ENCODE data around the gene PPP1R2C.

PPP1R2C gene

DNA sequence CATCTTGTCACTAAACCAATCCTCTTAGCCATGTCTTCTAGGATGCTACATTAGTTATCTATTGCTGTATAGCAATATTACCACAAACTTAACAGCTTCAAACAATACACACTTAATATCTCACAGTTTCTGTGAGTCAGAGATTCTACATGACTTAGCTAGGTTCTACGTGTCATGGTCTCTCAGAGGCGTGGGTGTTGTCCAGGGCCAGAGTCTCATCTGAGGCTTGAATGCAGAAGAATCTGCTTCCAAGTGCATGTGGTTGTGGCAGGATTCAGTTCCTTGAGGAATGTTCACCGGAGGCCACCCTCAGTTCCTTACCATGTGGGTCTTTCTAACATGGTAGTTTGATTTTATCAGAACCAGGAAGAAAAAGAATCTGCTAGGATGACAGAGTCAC is 26.4 kb downstream of the PPP1R2C start:
- DNase-seq (ENCODE audit: insufficient read length, low spot score) (no peak), FAIRE-seq (no peak)

DNA sequence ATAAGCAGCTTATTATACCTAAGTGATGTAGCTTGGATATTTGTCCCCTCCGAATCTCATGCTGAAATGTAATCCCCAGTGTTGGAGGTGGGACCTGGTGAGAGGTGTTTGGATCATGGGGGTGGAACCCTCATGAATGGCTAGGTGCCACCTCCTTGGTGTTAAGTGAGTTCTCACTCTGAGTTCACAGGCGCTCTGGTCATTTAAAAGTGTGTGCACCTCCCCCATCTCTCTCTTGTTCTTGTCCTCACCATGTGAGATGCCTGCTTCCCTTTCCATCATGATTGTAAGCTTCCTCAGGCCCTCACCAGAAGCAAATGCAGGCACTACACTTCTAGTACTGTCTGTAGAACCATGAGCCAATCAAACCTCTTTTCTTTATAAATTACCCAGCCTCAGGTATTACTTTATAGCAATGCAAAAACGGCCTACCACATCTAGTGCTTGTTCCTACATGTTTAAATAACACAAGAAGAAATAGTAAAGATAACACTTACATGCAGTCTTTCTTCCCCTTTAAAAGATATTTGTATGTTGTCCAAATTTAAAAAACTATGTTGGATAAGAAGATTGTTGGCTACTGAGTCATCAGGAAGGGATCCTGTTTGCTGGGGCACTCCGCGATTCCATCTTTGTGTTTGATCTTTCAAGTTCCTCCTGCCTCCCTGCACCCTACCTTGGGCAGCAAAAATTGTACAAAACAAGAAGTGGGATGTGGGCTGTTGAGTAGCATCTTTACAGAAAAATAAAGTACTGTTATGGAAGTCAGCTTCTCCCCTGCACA is 29.7 kb downstream of the PPP1R2C start:
- FAIRE-seq (no peak), DNase-seq (ENCODE audit: insufficient read length, low spot score) (no peak)

DNA sequence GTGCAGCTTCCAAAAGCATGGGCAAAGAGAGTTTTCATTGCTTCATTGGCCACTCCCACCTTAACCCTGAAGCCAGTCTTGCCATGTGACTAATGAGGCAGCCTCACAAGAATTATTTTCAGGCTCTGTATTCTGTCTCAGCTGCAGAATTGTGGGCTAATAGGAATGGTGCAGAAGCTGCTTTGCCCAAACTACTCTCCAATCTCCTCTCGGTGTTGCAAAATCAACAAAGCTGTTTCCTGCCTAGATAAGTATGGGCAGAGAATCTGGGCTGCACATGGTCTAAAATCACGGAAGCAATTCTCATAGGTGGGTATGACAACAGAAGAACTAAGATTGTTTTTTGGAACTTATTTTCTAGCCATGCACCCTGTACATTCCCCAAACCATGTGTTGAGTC is 31.4 kb downstream of the PPP1R2C start:
- peak; percentile 68 for FAIRE-seq
- DNase-seq (ENCODE audit: insufficient read length, low spot score), result no peak

DNA sequence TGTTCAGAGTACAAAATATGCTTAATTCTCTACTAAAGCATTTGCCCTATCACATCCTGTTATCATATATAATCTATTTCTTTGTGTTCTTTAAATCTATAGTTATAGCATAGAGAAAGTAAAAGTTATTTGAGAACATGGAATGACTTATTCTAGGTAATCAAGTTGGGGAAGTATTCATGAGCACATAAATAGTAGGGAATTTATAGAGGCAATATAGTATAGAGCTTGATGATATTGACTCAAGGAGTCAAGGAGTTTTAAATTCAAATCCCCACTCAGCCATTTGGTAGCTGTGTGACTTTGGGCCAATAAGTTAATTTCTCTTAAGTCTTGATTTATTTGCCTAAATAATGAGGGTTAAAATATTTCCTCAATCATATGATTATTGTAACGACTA is 37.5 kb downstream of the PPP1R2C start:
- no peak for DNase-seq (ENCODE audit: insufficient read length, low spot score)
- peak; percentile 82 for FAIRE-seq

DNA sequence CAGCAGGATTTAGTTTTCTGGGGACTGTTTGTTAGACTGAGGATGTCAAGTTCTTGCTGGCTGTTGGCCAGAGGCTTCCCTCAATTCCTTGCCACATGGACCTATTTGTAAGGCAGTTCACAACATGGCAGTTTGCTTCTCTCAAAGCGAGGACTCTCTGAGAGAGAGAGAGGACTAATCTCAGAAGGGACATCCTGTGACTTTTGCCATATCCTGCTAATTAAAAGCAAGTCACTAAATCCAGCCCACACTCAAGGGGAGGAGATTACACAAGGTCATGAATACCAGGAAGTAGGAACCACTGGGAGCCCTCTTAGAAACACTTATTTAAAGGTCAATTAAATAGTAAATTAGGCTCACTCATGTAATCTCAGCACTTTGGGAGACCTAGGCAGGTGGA is 38.2 kb downstream of the PPP1R2C start:
- DNase-seq (ENCODE audit: insufficient read length, low spot score) (no peak), FAIRE-seq (no peak)

DNA sequence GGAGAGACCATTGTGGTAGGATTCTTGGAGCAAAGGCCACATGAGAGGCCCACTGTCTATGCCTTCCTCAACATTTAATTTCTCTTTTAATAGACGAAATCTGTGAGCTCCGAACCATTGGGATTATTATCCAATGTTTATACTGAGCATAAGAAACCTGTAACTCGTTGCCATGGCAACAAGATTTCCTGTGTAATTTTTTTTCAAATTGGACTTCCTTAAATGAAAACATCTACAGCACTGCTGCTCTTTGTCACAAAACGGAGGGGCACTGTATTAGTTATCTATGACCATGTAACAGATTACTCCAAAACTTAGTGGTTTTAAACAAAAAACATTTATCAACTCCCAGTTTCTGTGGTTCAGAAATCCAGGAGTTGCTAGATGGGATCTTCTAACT is 38.7 kb downstream of the PPP1R2C start:
- FAIRE-seq (peak; percentile 35), DNase-seq (ENCODE audit: insufficient read length, low spot score) (no peak)

DNA sequence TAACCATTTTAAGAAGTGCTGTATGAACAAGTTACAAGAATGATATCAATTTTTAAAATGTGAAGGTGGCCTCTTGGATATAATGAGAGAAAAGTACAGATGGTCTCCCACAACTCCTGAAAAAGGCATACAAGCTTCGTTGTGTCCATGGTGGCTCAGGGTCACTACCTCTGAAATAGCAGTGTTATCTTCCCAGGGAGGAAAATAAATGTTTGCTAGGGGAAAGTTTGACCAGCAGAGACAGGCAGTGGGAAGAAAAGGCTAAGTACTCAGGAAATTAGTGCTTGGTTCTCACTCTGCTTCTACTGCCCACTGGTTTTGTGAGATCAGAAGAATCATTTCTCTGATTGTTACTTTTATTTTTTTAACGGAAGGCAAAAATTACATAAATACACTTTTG is 39.4 kb downstream of the PPP1R2C start:
- no peak for FAIRE-seq
- no peak for DNase-seq (ENCODE audit: insufficient read length, low spot score)

DNA sequence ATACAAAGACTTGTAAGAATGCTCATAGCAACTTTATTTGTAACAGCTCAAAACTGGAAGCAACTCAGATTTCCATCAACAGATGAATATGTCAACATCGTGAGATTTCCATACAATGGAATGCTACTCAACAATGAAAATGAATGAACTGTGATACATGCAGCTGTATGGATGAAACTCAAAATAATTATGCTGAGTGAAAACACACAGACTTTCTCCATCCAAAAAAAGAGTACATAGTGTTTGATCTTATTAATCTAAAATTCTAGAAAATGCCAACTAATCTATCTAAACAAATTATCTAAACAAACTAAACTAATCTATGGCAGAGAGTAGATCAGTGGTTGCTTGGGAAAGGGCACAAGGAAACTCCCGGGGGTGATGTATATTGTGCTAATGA is 42.7 kb downstream of the PPP1R2C start:
- DNase-seq (ENCODE audit: insufficient read length, low spot score), result no peak
- peak; percentile 61 for FAIRE-seq

DNA sequence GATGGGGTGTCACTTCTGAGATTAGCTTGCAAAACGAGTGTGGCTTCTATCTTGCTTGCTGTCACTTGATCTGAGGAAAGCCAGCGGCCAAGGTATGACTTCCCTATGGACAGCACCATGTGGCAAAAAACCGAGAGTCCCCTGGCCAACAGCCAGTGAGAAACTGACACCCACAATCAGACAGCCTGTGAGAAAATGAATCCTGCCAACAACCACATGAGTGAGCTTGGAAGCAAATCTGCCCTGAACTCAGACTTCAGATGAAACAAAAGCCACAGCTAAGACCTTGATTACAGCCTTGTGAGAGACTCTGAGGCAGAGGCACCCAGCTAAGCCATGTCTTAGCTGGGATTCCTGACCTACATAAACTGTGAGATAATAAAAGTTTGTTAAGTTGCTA is 45.5 kb downstream of the PPP1R2C start:
- no peak for FAIRE-seq
- DNase-seq (ENCODE audit: insufficient read length, low spot score), result no peak
